NB4 (cell line): Measurements from ENCODE around the gene MAP4.
"Not testable (repeated sequence)": the region's sequence is repeated elsewhere in the genome, so short reads cannot be mapped to it uniquely, and the experiment has no call there.

ENCODE experiments used
- DNase-seq: peaks from one replicate; pipeline ENCODE4 v3.0.0; 2010; ENCODE audit warnings: low read depth
- H3K4me3 ChIP-seq: one replicate; pipeline ENCODE4 v1.5.1; 2011; ENCODE audit warnings: mild to moderate bottlenecking, low read depth, low read length, moderate library complexity
- CTCF ChIP-seq: IDR thresholded peaks from one replicate; pipeline ENCODE4 v1.5.1; 2012; ENCODE audit warnings: low read depth, low read length
- MAX ChIP-seq: IDR thresholded peaks from 2 replicates; pipeline ENCODE4 v1.6.1; 2011; ENCODE audit warnings: low read depth, low read length
- MYC ChIP-seq: IDR thresholded peaks from 2 replicates; pipeline ENCODE4 v1.6.1; 2011; ENCODE audit warnings: low read depth, low read length
- POLR2A ChIP-seq: IDR thresholded peaks from 2 replicates; pipeline ENCODE4 v1.6.1; 2011; ENCODE audit warnings: mild to moderate bottlenecking; ENCODE audit not compliant: insufficient read length; ENCODE audit errors: extremely low read depth

MAP4 gene

GRCh38 chr3:48016301-48016973 lies at the start of gene MAP4:
MAP4 (minus strand) TSS chr3:48016416; CDS start chr3:47998860, 17,556 bp downstream.
- no peak for DNase-seq

GRCh38 chr3:48065035-48065434 lies 48.8 kb upstream of the MAP4 start:
- H3K4me3 ChIP-seq, result no peak overlapping the region
- no peak for DNase-seq
- no peak for TF ChIP-seq POLR2A
- TF ChIP-seq MAX, result no peak
- no peak for TF ChIP-seq CTCF
- no peak for TF ChIP-seq MYC

More at GRCh38 chr3:48016301-48016973, at the start of gene MAP4:
- no peak within 1 kb of the TSS for H3K4me3 ChIP-seq
- TF ChIP-seq MYC (no peak), CTCF (no peak), POLR2A (no peak), MAX (no peak)

- no peak for TF ChIP-seq POLR2A
- TF ChIP-seq CTCF, result no peak
- no peak for TF ChIP-seq MAX
- TF ChIP-seq MYC, result no peak
- no peak overlapping the region for H3K4me3 ChIP-seq
- DNase-seq, result no peak
These were observed 48.1 kb upstream of the MAP4 start for GRCh38 chr3:48064292-48064829.

GRCh38 chr3:48061586-48061985 lies 45.4 kb upstream of the MAP4 start:
- H3K4me3 ChIP-seq, DNase-seq: not testable (repeated sequence)

- H3K4me3 ChIP-seq, result no peak overlapping the region
- no peak for DNase-seq
- TF ChIP-seq MAX, result no peak
- no peak for TF ChIP-seq POLR2A
- TF ChIP-seq CTCF, result no peak
These were observed 41.9 kb upstream of the MAP4 start for GRCh38 chr3:48058091-48058490.

GRCh38 chr3:48057521-48057920 lies 41.3 kb upstream of the MAP4 start:
- DNase-seq, result no peak
- TF ChIP-seq MAX, result no peak
- no peak for TF ChIP-seq POLR2A
- no peak for TF ChIP-seq CTCF
- TF ChIP-seq MYC, result no peak
- H3K4me3 ChIP-seq, result no peak overlapping the region
